OCI-LY3 (cell line): Measurements from ENCODE around the gene DOK7.

Source experiments
- EZH2phosphoT487 ChIP-seq: fragments of 200-600 bp; shearing (Covaris generic); IDR thresholded peaks from 2 replicates; pipeline ENCODE4 v1.6.1; 2018; ENCODE audit warnings: antibody characterized with exemption, mixed run types, low read depth
- TF ChIP-seq, protein P1 (sequence below): fragments of 200-600, 300-600 bp; sonication (generic); IDR thresholded peaks from 2 replicates; pipeline ENCODE4 v1.5.1; 2014; ENCODE audit warnings: antibody characterized with exemption, low read length, low read depth

DNA sequence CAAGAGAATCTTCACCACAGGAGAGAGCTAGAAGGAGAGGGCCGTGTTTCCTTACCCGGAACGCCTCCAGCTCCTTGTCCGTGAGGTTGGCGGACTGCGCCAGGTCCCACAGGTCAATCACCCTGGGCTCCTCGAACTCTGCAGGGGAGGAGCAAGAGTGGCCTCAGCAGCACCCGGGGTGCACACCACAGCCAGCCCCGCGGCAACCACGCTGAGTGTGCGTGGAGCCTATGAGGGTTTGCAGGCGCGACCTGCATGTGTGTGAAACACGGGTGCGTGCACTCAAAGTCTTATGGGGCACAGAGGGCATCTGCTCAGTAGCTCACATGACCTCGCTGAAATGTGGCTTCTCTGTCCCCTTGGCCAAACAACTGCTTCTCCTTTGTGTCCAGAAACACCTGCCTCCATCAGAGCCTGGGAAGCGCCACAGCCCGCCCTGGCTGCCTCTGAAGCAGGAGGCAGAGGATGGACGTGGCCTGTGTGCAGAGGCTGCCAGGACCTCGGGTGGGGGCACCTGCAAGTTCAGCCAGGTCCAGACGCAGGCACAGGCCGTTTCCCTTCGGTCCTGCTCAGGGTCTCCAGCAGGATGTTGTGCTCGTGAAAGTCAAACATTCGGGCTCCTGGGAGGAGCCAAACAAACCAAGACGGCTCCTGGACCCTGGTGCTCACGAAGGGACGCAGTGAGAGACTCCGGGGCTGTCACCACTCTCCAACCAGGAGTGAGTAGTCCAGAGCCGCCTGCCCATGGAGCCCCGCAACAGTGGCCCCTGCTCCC, 53.1 kb downstream of the DOK7 start:
- TF ChIP-seq, protein P1, sequence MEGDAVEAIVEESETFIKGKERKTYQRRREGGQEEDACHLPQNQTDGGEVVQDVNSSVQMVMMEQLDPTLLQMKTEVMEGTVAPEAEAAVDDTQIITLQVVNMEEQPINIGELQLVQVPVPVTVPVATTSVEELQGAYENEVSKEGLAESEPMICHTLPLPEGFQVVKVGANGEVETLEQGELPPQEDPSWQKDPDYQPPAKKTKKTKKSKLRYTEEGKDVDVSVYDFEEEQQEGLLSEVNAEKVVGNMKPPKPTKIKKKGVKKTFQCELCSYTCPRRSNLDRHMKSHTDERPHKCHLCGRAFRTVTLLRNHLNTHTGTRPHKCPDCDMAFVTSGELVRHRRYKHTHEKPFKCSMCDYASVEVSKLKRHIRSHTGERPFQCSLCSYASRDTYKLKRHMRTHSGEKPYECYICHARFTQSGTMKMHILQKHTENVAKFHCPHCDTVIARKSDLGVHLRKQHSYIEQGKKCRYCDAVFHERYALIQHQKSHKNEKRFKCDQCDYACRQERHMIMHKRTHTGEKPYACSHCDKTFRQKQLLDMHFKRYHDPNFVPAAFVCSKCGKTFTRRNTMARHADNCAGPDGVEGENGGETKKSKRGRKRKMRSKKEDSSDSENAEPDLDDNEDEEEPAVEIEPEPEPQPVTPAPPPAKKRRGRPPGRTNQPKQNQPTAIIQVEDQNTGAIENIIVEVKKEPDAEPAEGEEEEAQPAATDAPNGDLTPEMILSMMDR: no peak
- TF ChIP-seq EZH2phosphoT487: no peak
